Hepatocyte (in vitro differentiated cells): ENCODE results near the gene KIAA0586. TPM values are rescaled to one million over a fixed set of nuclear protein-coding genes. Genes with fewer than 3 reads are reported as not detected.

Experiments
- DNase-seq: peaks from one replicate; pipeline ENCODE4 v3.0.0-alpha.2; 2016; ENCODE audit warnings: low spot score
- H2AFZ ChIP-seq: fragments of 200-600 bp; sonication (generic); 2 replicates; pipeline ENCODE4 v1.6.0; 2016; ENCODE audit warnings: antibody characterized with exemption, mild to moderate bottlenecking
- H3K27ac ChIP-seq: fragments of 200-600 bp; sonication (generic); 2 replicates; pipeline ENCODE4 v1.5.1; 2016; ENCODE audit warnings: mild to moderate bottlenecking
- H3K27me3 ChIP-seq: fragments of 200-600 bp; sonication (generic); 2 replicates; pipeline ENCODE4 v1.6.1; 2016
- H3K36me3 ChIP-seq: fragments of 200-600 bp; sonication (generic); replicated peaks from 2 replicates; pipeline ENCODE4 v1.5.1; 2016; ENCODE audit warnings: low read depth; ENCODE audit not compliant: insufficient read depth
- H3K4me1 ChIP-seq: fragments of 200-600 bp; sonication (generic); 2 replicates; pipeline ENCODE4 v1.5.1; 2016; ENCODE audit warnings: mild to moderate bottlenecking, moderate library complexity; ENCODE audit not compliant: insufficient read depth
- H3K4me2 ChIP-seq: fragments of 200-600 bp; sonication (generic); 2 replicates; pipeline ENCODE4 v1.6.0; 2016
- H3K4me3 ChIP-seq: fragments of 200-600 bp; sonication (generic); 2 replicates; pipeline ENCODE4 v1.5.1; 2016; ENCODE audit warnings: mild to moderate bottlenecking
- H3K79me2 ChIP-seq: fragments of 200-600 bp; sonication (generic); 2 replicates; pipeline ENCODE4 v1.6.0; 2017; ENCODE audit warnings: mild to moderate bottlenecking
- H3K9me2 ChIP-seq: fragments of 200-600 bp; sonication (generic); replicated peaks from 2 replicates; pipeline ENCODE4 v1.6.0; 2017; ENCODE audit warnings: mild to moderate bottlenecking; ENCODE audit not compliant: insufficient read depth
- H3K9me3 ChIP-seq: fragments of 200-600 bp; sonication (generic); 2 replicates; pipeline ENCODE4 v1.5.1; 2016; ENCODE audit warnings: low read depth, mild to moderate bottlenecking
- H4K20me1 ChIP-seq: fragments of 200-600 bp; sonication (generic); 2 replicates; pipeline ENCODE4 v1.6.0; 2016; ENCODE audit warnings: mild to moderate bottlenecking; ENCODE audit not compliant: insufficient read depth, poor library complexity, severe bottlenecking
- CTCF ChIP-seq: fragments of 200-600 bp; sonication (generic); IDR thresholded peaks from 2 replicates; pipeline ENCODE4 v1.5.1; 2016; ENCODE audit warnings: antibody characterized with exemption, mild to moderate bottlenecking; ENCODE audit not compliant: poor library complexity
- EZH2 ChIP-seq: fragments of 200-600 bp; sonication (generic); IDR thresholded peaks from 2 replicates; pipeline ENCODE4 v1.6.1; 2016; ENCODE audit warnings: antibody characterized with exemption, mild to moderate bottlenecking, borderline replicate concordance
- EZH2phosphoT487 ChIP-seq: fragments of 200-600 bp; sonication (generic); IDR thresholded peaks from one replicate; pipeline ENCODE4 v1.6.1; 2018; ENCODE audit warnings: antibody characterized with exemption, mild to moderate bottlenecking, low read depth, moderate library complexity; ENCODE audit not compliant: unreplicated experiment, severe bottlenecking
- WGBS: methylation state at CpG from one replicate; pipeline ENCODE4 v1.1.6; 2016; ENCODE audit warnings: low lambda C conversion rate; ENCODE audit errors: missing lambda C conversion rate; 5-methylcytosine and 5-hydroxymethylcytosine counted together
- polyA plus RNA-seq: library from polyadenylated mRNA; unstranded; fragments of >200 nt; fragmentation: Nextera tagmentation; extraction: Ambion mirVana; gene quantifications from 2 replicates; pipeline ENCODE4 v1.2.1, GENCODE V29; 2016
- total RNA-seq: library from RNA; depleted of rRNA; stranded (reverse); fragments of >200 nt; gene quantifications from 2 replicates; pipeline ENCODE4 v1.2.3, GENCODE V29; 2014

The KIAA0586 gene
- total and polyA plus RNA-seq, 2 experiments from 2014 or later, result 7.3 to 21.4 TPM

- no peak overlapping the region for H3K4me3 ChIP-seq
- DNase-seq, result no peak
- 76% methylated on average over 3 of the region's 3 CpGs for WGBS
These were observed 140.8 kb downstream of the KIAA0586 start for GRCh38 chr14:58568322-58568721.

GRCh38 chr14:58571256-58571655, 143.7 kb downstream of the KIAA0586 start:
- Histone ChIP-seq H3K4me2 (peak overlapping the region; percentile 63), H3K9me3 (no peaks in the 10 kb centered on the region), H3K27ac (peak overlapping the region; percentile 76), H2AFZ (no peak overlapping the region), H3K79me2 (no peaks in the 10 kb centered on the region), H3K4me3 (no peak overlapping the region), H3K4me1 (peaks cover 16% of the 10 kb centered on the region), H4K20me1 (no peaks in the 10 kb centered on the region), H3K36me3 (no peaks in the 10 kb centered on the region), H3K9me2 (no peaks in the 10 kb centered on the region), H3K27me3 (no peaks in the 10 kb centered on the region)
- 89% methylated on average over 7 of the region's 7 CpGs for WGBS
- TF ChIP-seq CTCF, result no peak
- TF ChIP-seq EZH2, result no peak
- TF ChIP-seq EZH2phosphoT487, result no peak
- no peak for DNase-seq

More at GRCh38 chr14:58568322-58568721, 140.8 kb downstream of the KIAA0586 start:
- Histone ChIP-seq H3K79me2 (no peaks in the 10 kb centered on the region), H3K27ac (no peak overlapping the region), H3K4me1 (peaks cover 21% of the 10 kb centered on the region), H4K20me1 (no peaks in the 10 kb centered on the region), H3K27me3 (no peaks in the 10 kb centered on the region), H3K9me3 (no peaks in the 10 kb centered on the region), H3K4me2 (no peak overlapping the region), H3K36me3 (no peaks in the 10 kb centered on the region), H3K9me2 (no peaks in the 10 kb centered on the region), H2AFZ (no peak overlapping the region)
- TF ChIP-seq CTCF (no peak), EZH2 (no peak), EZH2phosphoT487 (no peak)

- 23% methylated on average over 9 of the region's 9 CpGs for WGBS
- H3K4me1 ChIP-seq, result peaks cover 16% of the 10 kb centered on the region
These were observed 144.4 kb downstream of the KIAA0586 start for GRCh38 chr14:58571769-58572472.

More at GRCh38 chr14:58571769-58572472, 144.4 kb downstream of the KIAA0586 start:
- Histone ChIP-seq H4K20me1 (no peaks in the 10 kb centered on the region), H3K9me2 (no peaks in the 10 kb centered on the region), H3K9me3 (no peaks in the 10 kb centered on the region), H3K36me3 (no peaks in the 10 kb centered on the region), H3K79me2 (no peaks in the 10 kb centered on the region), H2AFZ (peak overlapping the region; percentile 37), H3K27ac (peak overlapping the region; percentile 76), H3K27me3 (no peaks in the 10 kb centered on the region), H3K4me2 (peak overlapping the region; percentile 63), H3K4me3 (no peak overlapping the region)
- TF ChIP-seq EZH2 (no peak), CTCF (no peak), EZH2phosphoT487 (no peak)
- DNase-seq, result peak; percentile 61
